Calu3 (cell line): ENCODE results near the gene GDPD3. TPM values are rescaled to one million over a fixed set of nuclear protein-coding genes. Genes with fewer than 3 reads are reported as not detected.
"Not testable (repeated sequence)": the region's sequence is repeated elsewhere in the genome, so short reads cannot be mapped to it uniquely, and the experiment has no call there.

ENCODE experiments used
- BruUV-seq: library from RNA; stranded (reverse); fragments of 400-500 nt; replicated peaks from 2 replicates; lab custom pipeline; 2021; lab: Mats Ljungman, UMichigan
- CTCF ChIA-PET: fragments of 300-600 bp; sonication (Branson Sonifier 250); formaldehyde crosslinking; loops from one replicate; lab custom pipeline; 2022; ENCODE audit warnings: antibody characterized with exemption; lab: Charles Lee
- DNase-seq: peaks from one replicate; pipeline ENCODE4 v3.0.0; 2022
- H3K27ac Mint-ChIP-seq: one replicate; pipeline ENCODE4 v1.8.0; 2022; ENCODE audit warnings: mixed read lengths; ENCODE audit not compliant: unreplicated experiment
- H3K27me3 Mint-ChIP-seq: one replicate; pipeline ENCODE4 v1.8.0; 2022; ENCODE audit warnings: mixed read lengths; ENCODE audit not compliant: unreplicated experiment
- H3K36me3 Mint-ChIP-seq: one replicate; pipeline ENCODE4 v1.8.0; 2022; ENCODE audit warnings: mild to moderate bottlenecking, moderate library complexity, mixed read lengths; ENCODE audit not compliant: insufficient read depth, unreplicated experiment
- H3K4me1 Mint-ChIP-seq: one replicate; pipeline ENCODE4 v1.8.0; 2022; ENCODE audit warnings: mild to moderate bottlenecking, low read depth, mixed read lengths; ENCODE audit not compliant: unreplicated experiment
- H3K4me3 Mint-ChIP-seq: one replicate; pipeline ENCODE4 v1.8.0; 2022; ENCODE audit warnings: mild to moderate bottlenecking, low read depth, moderate library complexity, mixed read lengths; ENCODE audit not compliant: unreplicated experiment
- H3K9me3 Mint-ChIP-seq: one replicate; pipeline ENCODE4 v1.8.0; 2022; ENCODE audit warnings: low read depth, mixed read lengths; ENCODE audit not compliant: unreplicated experiment
- CTCF ChIP-seq: fragments of 200-600 bp; IDR thresholded peaks from one replicate; pipeline ENCODE4 v1.8.0; 2022; ENCODE audit warnings: antibody characterized with exemption; ENCODE audit not compliant: unreplicated experiment
- intact Hi-C: fragments of 100-400 bp; cut with micrococcal nuclease; formaldehyde crosslinking; loops from one replicate; pipeline ENCODE4 v1.10.0; 2022; ENCODE audit not compliant: unreplicated experiment
- total RNA-seq: library from RNA; stranded (reverse); gene quantifications from 2 replicates; pipeline ENCODE4 v1.2.3, GENCODE V29; 2022

Gene GDPD3
- total RNA-seq, 1 experiment from 2014 or later: 7.8 TPM

GRCh38 chr16:30117768-30118167 is 4.4 kb upstream of the GDPD3 start:
- CTCF ChIA-PET: no interaction called here
- H3K9me3 Mint-ChIP-seq: no peaks in the 10 kb centered on the region
- intact Hi-C loops: no loop called here
- H3K4me1 Mint-ChIP-seq: peaks cover 60% of the 10 kb centered on the region
- no peak overlapping the region for H3K27ac Mint-ChIP-seq
- H3K36me3 Mint-ChIP-seq: peaks cover 55% of the 10 kb centered on the region
- no peak for DNase-seq
- H3K27me3 Mint-ChIP-seq: no peaks in the 10 kb centered on the region
- no peak for TF ChIP-seq CTCF
- no TSS peak for BruUV-seq
- H3K4me3 Mint-ChIP-seq: no peak overlapping the region

- CTCF ChIA-PET: interaction anchor here (1.0 kb wide), 1 partner anchor 24 kb away, joined by 6 read pairs; no protein-coding TSS in a partner anchor
- no peak overlapping the region for H3K27ac Mint-ChIP-seq
- intact Hi-C loops: no loop called here
Observed at GRCh38 chr16:30116291-30117207, 3.2 kb upstream of the GDPD3 start.

GRCh38 chr16:30115238-30115637 is 1.9 kb upstream of the GDPD3 start:
- peaks cover 37% of the 10 kb centered on the region for H3K36me3 Mint-ChIP-seq
- peaks cover 44% of the 10 kb centered on the region for H3K4me1 Mint-ChIP-seq
- H3K9me3 Mint-ChIP-seq: no peaks in the 10 kb centered on the region
- peak; percentile 42 for DNase-seq
- CTCF ChIA-PET: interaction anchor here (1.0 kb wide), 1 partner anchor 23 kb away, joined by 6 read pairs; no protein-coding TSS in a partner anchor
- BruUV-seq: no TSS peak
- H3K27ac Mint-ChIP-seq: no peak overlapping the region
- H3K4me3 Mint-ChIP-seq: no peak overlapping the region
- no peaks in the 10 kb centered on the region for H3K27me3 Mint-ChIP-seq
- intact Hi-C loops: no loop called here
- TF ChIP-seq CTCF: no peak

More at GRCh38 chr16:30116291-30117207, 3.2 kb upstream of the GDPD3 start:
- Mint-ChIP-seq H3K36me3 (peaks cover 43% of the 10 kb centered on the region), H3K4me3 (no peak overlapping the region), H3K9me3 (no peaks in the 10 kb centered on the region), H3K27me3 (no peaks in the 10 kb centered on the region), H3K4me1 (peaks cover 55% of the 10 kb centered on the region)
- BruUV-seq: no TSS peak
- DNase-seq: no peak
- TF ChIP-seq CTCF: no peak

GRCh38 chr16:30114833-30115232 is 1.5 kb upstream of the GDPD3 start:
- BruUV-seq, H3K27ac Mint-ChIP-seq, CTCF ChIA-PET, DNase-seq, H3K9me3 Mint-ChIP-seq, intact Hi-C loops, H3K4me3 Mint-ChIP-seq, H3K27me3 Mint-ChIP-seq: not testable (repeated sequence)
- Mint-ChIP-seq H3K4me1 (peaks cover 40% of the 10 kb centered on the region), H3K36me3 (peaks cover 33% of the 10 kb centered on the region)
